ENCODE results near the gene TRAF1. TPM values are rescaled to one million over a fixed set of nuclear protein-coding genes. Genes with fewer than 3 reads are reported as not detected.

Gene TRAF1
- total RNA-seq, 2 donors from 2014 or later, result 3.6 to 8.2 TPM

- Mint-ChIP-seq H3K9me3 (no peaks in the 10 kb centered on the region), H3K27me3 (ENCODE audit: insufficient read depth) (no peaks in the 10 kb centered on the region), H3K27ac (no peak overlapping the region), H3K4me1 (peaks cover 20% of the 10 kb centered on the region), H3K4me3 (no peak overlapping the region), H3K36me3 (ENCODE audit: low read depth) (peaks cover 5% of the 10 kb centered on the region)
- Histone ChIP-seq H3K4me1 (ENCODE audit: control insufficient read depth, insufficient read depth, low read length) (peaks cover 8% of the 10 kb centered on the region), H3K4me3 (ENCODE audit: low read length) (no peak overlapping the region), H3K9me3 (ENCODE audit: control insufficient read depth, low read length) (no peaks in the 10 kb centered on the region), H3K27me3 (ENCODE audit: control insufficient read depth, insufficient read depth, low read length, poor library complexity, severe bottlenecking) (no peaks in the 10 kb centered on the region), H3K27ac (ENCODE audit: low read depth, low read length) (no peak overlapping the region), H3K9ac (ENCODE audit: extremely low read depth, low read length, poor library complexity, severe bottlenecking) (no peak overlapping the region), H3K36me3 (ENCODE audit: control insufficient read depth, insufficient read depth, low read length) (peaks cover 11% of the 10 kb centered on the region)
- TF ChIP-seq CTCF (conservative IDR thresholded peaks at IDR 0.05), result no peak
- DNase-seq, result no peak
- 93 to 97% methylated on average over 5 to 10 of the region's 10 CpGs for WGBS, 2 experiments (ENCODE audit: insufficient coverage in 1 of 2, insufficient read length in 1 of 2)
Measured at GRCh38 chr9:120869726-120870125, 56.9 kb downstream of the TRAF1 start.

- H3K9me3 ChIP-seq (ENCODE audit: control insufficient read depth, low read length), result no peaks in the 10 kb centered on the region
- TF ChIP-seq CTCF (conservative IDR thresholded peaks at IDR 0.05), result no peak
- Mint-ChIP-seq H3K4me1 (peaks cover 16% of the 10 kb centered on the region), H3K27me3 (ENCODE audit: insufficient read depth) (no peaks in the 10 kb centered on the region), H3K4me3 (peak overlapping the region; percentile 72), H3K36me3 (ENCODE audit: low read depth) (peaks cover 5% of the 10 kb centered on the region), H3K9me3 (no peaks in the 10 kb centered on the region), H3K27ac (peak overlapping the region; percentile 83)
- H3K27me3 ChIP-seq (ENCODE audit: control insufficient read depth, insufficient read depth, low read length, poor library complexity, severe bottlenecking), result no peaks in the 10 kb centered on the region
- peak overlapping the region; percentile 73 for H3K4me3 ChIP-seq (ENCODE audit: low read length)
- DNase-seq, result no peak
- no peak overlapping the region for H3K27ac ChIP-seq (ENCODE audit: low read depth, low read length)
- H3K36me3 ChIP-seq (ENCODE audit: control insufficient read depth, insufficient read depth, low read length), result peaks cover 10% of the 10 kb centered on the region
- peaks cover 8% of the 10 kb centered on the region for H3K4me1 ChIP-seq (ENCODE audit: control insufficient read depth, insufficient read depth, low read length)
- WGBS, 2 experiments (ENCODE audit: insufficient coverage in 1 of 2, insufficient read length in 1 of 2), result 48 to 53% methylated on average over 8 to 10 of the region's 10 CpGs
- H3K9ac ChIP-seq (ENCODE audit: extremely low read depth, low read length, poor library complexity, severe bottlenecking), result no peak overlapping the region
Measured at GRCh38 chr9:120869360-120869687, 57.3 kb downstream of the TRAF1 start.

GRCh38 chr9:120868676-120869359, 57.8 kb downstream of the TRAF1 start:
- no peaks in the 10 kb centered on the region for H3K9me3 ChIP-seq (ENCODE audit: control insufficient read depth, low read length)
- Mint-ChIP-seq H3K9me3 (no peaks in the 10 kb centered on the region), H3K27me3 (ENCODE audit: insufficient read depth) (no peaks in the 10 kb centered on the region), H3K4me1 (peaks cover 12% of the 10 kb centered on the region), H3K36me3 (ENCODE audit: low read depth) (peaks cover 5% of the 10 kb centered on the region), H3K27ac (peak overlapping the region; percentile 83), H3K4me3 (peak overlapping the region; percentile 72)
- WGBS, 2 experiments (ENCODE audit: insufficient coverage in 1 of 2, insufficient read length in 1 of 2), result 10 to 58% methylated on average over 8 to 52 of the region's 52 CpGs
- H3K9ac ChIP-seq (ENCODE audit: extremely low read depth, low read length, poor library complexity, severe bottlenecking), result no peak overlapping the region
- peak overlapping the region; percentile 73 for H3K4me3 ChIP-seq (ENCODE audit: low read length)
- H3K36me3 ChIP-seq (ENCODE audit: control insufficient read depth, insufficient read depth, low read length), result peaks cover 5% of the 10 kb centered on the region
- no peaks in the 10 kb centered on the region for H3K27me3 ChIP-seq (ENCODE audit: control insufficient read depth, insufficient read depth, low read length, poor library complexity, severe bottlenecking)
- peak; percentile 64 for TF ChIP-seq CTCF (conservative IDR thresholded peaks at IDR 0.05)
- DNase-seq, result peak; percentile 100
- peaks cover 8% of the 10 kb centered on the region for H3K4me1 ChIP-seq (ENCODE audit: control insufficient read depth, insufficient read depth, low read length)
- no peak overlapping the region for H3K27ac ChIP-seq (ENCODE audit: low read depth, low read length)

All from endodermal cell (in vitro differentiated cells).